Activated CD4-positive, alpha-beta T cell treated with anti-CD3 and anti-CD28 coated beads, Interleukin-2, amount 50 U/mL, for 16 hours (primary cell): ENCODE measurements around the gene ADAMTS2.
"Not testable (repeated sequence)": the region's sequence is repeated elsewhere in the genome, so short reads cannot be mapped to it uniquely, and the experiment has no call there.

Experiments
- DNase-seq: peaks from one replicate; pipeline ENCODE4 v3.0.0-alpha.2; 2020

Gene ADAMTS2

GRCh38 chr5:179294131-179294780, 51.0 kb downstream of the ADAMTS2 start:
- no peak for DNase-seq

- DNase-seq = no peak
These were observed 52.3 kb downstream of the ADAMTS2 start for GRCh38 chr5:179292681-179293635.

GRCh38 chr5:179292202-179292601, 53.1 kb downstream of the ADAMTS2 start:
- DNase-seq = no peak

GRCh38 chr5:179290681-179291540, 54.4 kb downstream of the ADAMTS2 start:
- no peak for DNase-seq

- DNase-seq = no peak
These were observed 55.4 kb downstream of the ADAMTS2 start for GRCh38 chr5:179289756-179290385.

GRCh38 chr5:179288809-179289185, 56.5 kb downstream of the ADAMTS2 start:
- DNase-seq = no peak

- DNase-seq = no peak
These were observed 57.0 kb downstream of the ADAMTS2 start for GRCh38 chr5:179288101-179288808.

GRCh38 chr5:179287631-179288030, 57.6 kb downstream of the ADAMTS2 start:
- DNase-seq = no peak

GRCh38 chr5:179287071-179287470, 58.2 kb downstream of the ADAMTS2 start:
- DNase-seq = no peak

GRCh38 chr5:179285776-179286162, 59.5 kb downstream of the ADAMTS2 start:
- DNase-seq = not testable (repeated sequence)

- DNase-seq = no peak
These were observed 60.3 kb downstream of the ADAMTS2 start for GRCh38 chr5:179284751-179285631.

GRCh38 chr5:179283908-179284307, 61.4 kb downstream of the ADAMTS2 start:
- not testable (repeated sequence) for DNase-seq

GRCh38 chr5:179281694-179282093, 63.6 kb downstream of the ADAMTS2 start:
- no peak for DNase-seq

- no peak for DNase-seq
These were observed 65.2 kb downstream of the ADAMTS2 start for GRCh38 chr5:179280095-179280490.

- no peak for DNase-seq
These were observed 65.7 kb downstream of the ADAMTS2 start for GRCh38 chr5:179279347-179280094.

- DNase-seq = no peak
These were observed 66.7 kb downstream of the ADAMTS2 start for GRCh38 chr5:179278546-179278945.

- DNase-seq = no peak
These were observed 67.1 kb downstream of the ADAMTS2 start for GRCh38 chr5:179278119-179278518.

GRCh38 chr5:179276838-179277395, 68.3 kb downstream of the ADAMTS2 start:
- DNase-seq = no peak

- DNase-seq = no peak
These were observed 69.1 kb downstream of the ADAMTS2 start for GRCh38 chr5:179275941-179276837.
